Neural cell (in vitro differentiated cells): ENCODE measurements around the gene CGGBP1. TPM values are rescaled to one million over a fixed set of nuclear protein-coding genes. Genes with fewer than 3 reads are reported as not detected.

Source experiments
- H2AFZ ChIP-seq: fragments of 200-600, 300-800 bp; sonication (generic), shearing (Covaris generic); 2 replicates; pipeline ENCODE4 v1.6.0; 2014; ENCODE audit warnings: low read depth, mild to moderate bottlenecking, antibody characterized with exemption, low read length, moderate library complexity
- H3F3A ChIP-seq: fragments of 200-600 bp; shearing (Covaris generic); 2 replicates; pipeline ENCODE4 v1.6.1; 2016; ENCODE audit warnings: mild to moderate bottlenecking, moderate library complexity, mixed read lengths, antibody characterized with exemption, low read length; ENCODE audit not compliant: insufficient read depth, poor library complexity, severe bottlenecking
- H3K27ac ChIP-seq: fragments of 200-600, 300-800 bp; sonication (generic), shearing (Covaris generic); 2 replicates; pipeline ENCODE4 v1.5.1; 2014; ENCODE audit warnings: mild to moderate bottlenecking, low read length, moderate library complexity
- H3K27me3 ChIP-seq: fragments of 300-800, 200-600 bp; sonication (generic), shearing (Covaris generic); 2 replicates; pipeline ENCODE4 v1.6.0; 2014; ENCODE audit warnings: mild to moderate bottlenecking, low read depth, low read length, moderate library complexity; ENCODE audit not compliant: insufficient read depth
- H3K36me3 ChIP-seq: fragments of 300-800, 200-600 bp; sonication (generic), shearing (Covaris generic); 2 replicates; pipeline ENCODE4 v1.5.1; 2014; ENCODE audit warnings: mild to moderate bottlenecking, antibody characterized with exemption, low read length, moderate library complexity; ENCODE audit not compliant: insufficient read depth
- H3K4me2 ChIP-seq: fragments of 300-800, 200-600 bp; sonication (generic), shearing (Covaris generic); 2 replicates; pipeline ENCODE4 v1.6.0; 2014; ENCODE audit warnings: mild to moderate bottlenecking, low read length
- H3K4me3 ChIP-seq: fragments of 300-800, 200-600 bp; sonication (generic), shearing (Covaris generic); 2 replicates; pipeline ENCODE4 v1.5.1; 2014; ENCODE audit warnings: mild to moderate bottlenecking, low read length, moderate library complexity
- H3K79me2 ChIP-seq: fragments of 200-600 bp; shearing (Covaris generic); replicated peaks from 2 replicates; pipeline ENCODE4 v1.6.0; 2014; ENCODE audit warnings: mild to moderate bottlenecking, low read length, moderate library complexity; ENCODE audit not compliant: insufficient read depth
- H3K9ac ChIP-seq: fragments of 300-800, 200-600 bp; sonication (generic), shearing (Covaris generic); 2 replicates; pipeline ENCODE4 v1.6.1; 2016; ENCODE audit warnings: mild to moderate bottlenecking, low read length, mixed read lengths
- H3K9me2 ChIP-seq: fragments of 200-600 bp; shearing (Covaris generic); 2 replicates; pipeline ENCODE4 v1.6.1; 2016; ENCODE audit warnings: mild to moderate bottlenecking, low read length, mixed read lengths; ENCODE audit not compliant: insufficient read depth
- H3K9me3 ChIP-seq: fragments of 200-600, 300-800 bp; sonication (generic), shearing (Covaris generic); 2 replicates; pipeline ENCODE4 v1.6.1; 2016; ENCODE audit warnings: mild to moderate bottlenecking, mixed run types, low read length, moderate library complexity, mixed read lengths
- H4K20me1 ChIP-seq: fragments of 200-600 bp; shearing (Covaris generic); 2 replicates; pipeline ENCODE4 v1.6.1; 2016; ENCODE audit warnings: mild to moderate bottlenecking, mixed run types; ENCODE audit not compliant: insufficient read depth
- EP300 ChIP-seq: fragments of 450-650 bp; conservative IDR thresholded peaks from 2 replicates; pipeline ENCODE4 v1.6.1; 2014; ENCODE audit warnings: antibody characterized with exemption, mild to moderate bottlenecking, moderate library complexity; ENCODE audit not compliant: poor library complexity, severe bottlenecking
- EZH2 ChIP-seq: fragments of 200-600, 300-800 bp; shearing (Covaris generic), sonication (generic); IDR thresholded peaks from 2 replicates; pipeline ENCODE4 v1.6.1; 2014; ENCODE audit warnings: antibody characterized with exemption, low read length, borderline replicate concordance, mild to moderate bottlenecking; ENCODE audit not compliant: insufficient read depth, poor library complexity, severe bottlenecking
- MXI1 ChIP-seq: fragments of 450-650 bp; conservative IDR thresholded peaks from 2 replicates; pipeline ENCODE4 v1.6.1; 2014; ENCODE audit warnings: antibody characterized with exemption, mild to moderate bottlenecking; ENCODE audit not compliant: poor library complexity, severe bottlenecking
- POLR2AphosphoS5 ChIP-seq: IDR thresholded peaks from 2 replicates; pipeline ENCODE4 v1.6.1; 2012
- RAD21 ChIP-seq: fragments of 450-650 bp; conservative IDR thresholded peaks from 2 replicates; pipeline ENCODE4 v1.6.1; 2014; ENCODE audit warnings: antibody characterized with exemption, mild to moderate bottlenecking, moderate library complexity
- SMC3 ChIP-seq: fragments of 450-650 bp; conservative IDR thresholded peaks from 2 replicates; pipeline ENCODE4 v1.6.1; 2014; ENCODE audit warnings: antibody characterized with exemption, mild to moderate bottlenecking, moderate library complexity; ENCODE audit not compliant: poor library complexity
- TAF1 ChIP-seq: IDR thresholded peaks from 2 replicates; pipeline ENCODE4 v1.6.1; 2012; ENCODE audit warnings: low read depth
- polyA plus RNA-seq: library from polyadenylated mRNA; depleted of rRNA; stranded (reverse); fragments of >200 nt; gene quantifications from 2 replicates; pipeline ENCODE4 v1.2.3, GENCODE V29; 2014
- TF ChIP-seq, protein P1 (sequence below): fragments of 450-650 bp; IDR thresholded peaks from 2 replicates; pipeline ENCODE4 v1.5.1; 2014; ENCODE audit warnings: antibody characterized with exemption, mild to moderate bottlenecking, moderate library complexity; ENCODE audit not compliant: poor library complexity, severe bottlenecking
- TF ChIP-seq, protein P2 (sequence below): IDR thresholded peaks from 2 replicates; pipeline ENCODE4 v1.6.1; 2012; ENCODE audit warnings: borderline replicate concordance

CGGBP1 gene
- polyA plus RNA-seq, 1 donor from 2014 or later: 139 TPM

DNA sequence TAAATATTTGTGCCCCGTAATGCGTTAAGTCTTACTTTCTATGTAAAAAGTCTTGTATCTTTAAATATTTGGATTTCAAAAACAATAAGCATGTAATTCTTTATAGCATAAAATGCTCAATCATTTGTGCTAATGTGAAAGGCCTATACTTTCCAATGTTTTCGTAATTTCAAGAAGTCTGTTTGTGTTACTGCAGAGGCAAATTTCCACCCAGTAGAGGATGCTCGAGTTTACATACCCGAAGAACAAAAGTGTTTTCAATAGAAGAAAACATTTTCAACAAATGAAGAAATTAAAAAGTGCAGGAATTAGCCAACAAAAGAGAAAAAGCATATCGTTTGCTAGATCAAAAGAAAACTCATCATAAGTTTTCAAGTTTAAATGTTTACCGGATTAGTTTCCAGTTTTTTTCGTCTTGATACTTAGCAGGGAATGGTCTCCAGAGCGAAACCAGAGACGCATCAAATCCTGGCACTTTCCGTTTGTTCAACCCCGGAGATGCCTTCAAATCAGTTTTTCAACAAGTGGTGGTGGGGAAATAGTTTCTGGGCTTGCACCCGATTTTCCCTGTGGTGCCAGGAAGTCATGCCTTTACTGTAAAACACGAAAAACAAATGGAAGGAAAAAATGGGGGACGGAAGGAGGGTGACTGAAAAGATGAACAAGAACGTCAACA is 1.0 kb downstream of the CGGBP1 start:
- H3K36me3 ChIP-seq: peaks cover 16% of the 10 kb centered on the region
- H3K9me2 ChIP-seq: no peaks in the 10 kb centered on the region
- no peaks in the 10 kb centered on the region for H3K27me3 ChIP-seq
- H3K9me3 ChIP-seq: no peaks in the 10 kb centered on the region
- peaks cover 54% of the 10 kb centered on the region for H3K79me2 ChIP-seq
- peaks cover 4% of the 10 kb centered on the region for H3F3A ChIP-seq
- H3K27ac ChIP-seq: peak overlapping the region; percentile 87
- peak overlapping the region; percentile 89 for H3K9ac ChIP-seq
- TF ChIP-seq POLR2AphosphoS5: no peak
- TF ChIP-seq, protein P1, sequence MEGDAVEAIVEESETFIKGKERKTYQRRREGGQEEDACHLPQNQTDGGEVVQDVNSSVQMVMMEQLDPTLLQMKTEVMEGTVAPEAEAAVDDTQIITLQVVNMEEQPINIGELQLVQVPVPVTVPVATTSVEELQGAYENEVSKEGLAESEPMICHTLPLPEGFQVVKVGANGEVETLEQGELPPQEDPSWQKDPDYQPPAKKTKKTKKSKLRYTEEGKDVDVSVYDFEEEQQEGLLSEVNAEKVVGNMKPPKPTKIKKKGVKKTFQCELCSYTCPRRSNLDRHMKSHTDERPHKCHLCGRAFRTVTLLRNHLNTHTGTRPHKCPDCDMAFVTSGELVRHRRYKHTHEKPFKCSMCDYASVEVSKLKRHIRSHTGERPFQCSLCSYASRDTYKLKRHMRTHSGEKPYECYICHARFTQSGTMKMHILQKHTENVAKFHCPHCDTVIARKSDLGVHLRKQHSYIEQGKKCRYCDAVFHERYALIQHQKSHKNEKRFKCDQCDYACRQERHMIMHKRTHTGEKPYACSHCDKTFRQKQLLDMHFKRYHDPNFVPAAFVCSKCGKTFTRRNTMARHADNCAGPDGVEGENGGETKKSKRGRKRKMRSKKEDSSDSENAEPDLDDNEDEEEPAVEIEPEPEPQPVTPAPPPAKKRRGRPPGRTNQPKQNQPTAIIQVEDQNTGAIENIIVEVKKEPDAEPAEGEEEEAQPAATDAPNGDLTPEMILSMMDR: peak; percentile 20
- peak overlapping the region; percentile 84 for H2AFZ ChIP-seq
- H3K4me2 ChIP-seq: peak overlapping the region; percentile 93
- no peaks in the 10 kb centered on the region for H4K20me1 ChIP-seq
- H3K4me3 ChIP-seq: peak overlapping the region; percentile 83

DNA sequence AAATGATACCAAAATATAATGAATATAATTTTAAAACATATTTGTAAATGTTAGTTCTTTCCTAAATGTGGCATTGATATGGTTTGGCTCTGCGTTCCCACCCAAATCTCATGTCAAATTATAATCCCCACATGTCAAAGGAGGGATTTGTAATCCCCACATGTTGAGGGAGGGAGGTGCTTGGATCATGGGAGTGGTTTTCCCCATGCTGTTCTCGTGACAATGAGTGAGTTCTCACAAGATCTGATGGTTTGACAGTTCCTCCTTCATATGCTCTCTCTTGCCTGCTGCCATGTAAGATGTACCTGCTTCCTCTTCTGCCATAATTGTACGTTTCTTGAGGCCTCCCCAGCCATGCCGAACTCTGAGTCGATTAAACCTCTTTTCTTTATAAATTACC is 12.0 kb downstream of the CGGBP1 start:
- Histone ChIP-seq H4K20me1 (no peaks in the 10 kb centered on the region), H3K4me3 (no peak overlapping the region), H3K9ac (no peak overlapping the region), H3K9me2 (no peaks in the 10 kb centered on the region), H3F3A (no peaks in the 10 kb centered on the region), H3K9me3 (no peaks in the 10 kb centered on the region), H3K27me3 (no peaks in the 10 kb centered on the region), H2AFZ (no peak overlapping the region), H3K27ac (no peak overlapping the region), H3K79me2 (no peaks in the 10 kb centered on the region), H3K36me3 (no peaks in the 10 kb centered on the region), H3K4me2 (no peak overlapping the region)
- TF ChIP-seq, protein P1: no peak
- TF ChIP-seq, protein P2, sequence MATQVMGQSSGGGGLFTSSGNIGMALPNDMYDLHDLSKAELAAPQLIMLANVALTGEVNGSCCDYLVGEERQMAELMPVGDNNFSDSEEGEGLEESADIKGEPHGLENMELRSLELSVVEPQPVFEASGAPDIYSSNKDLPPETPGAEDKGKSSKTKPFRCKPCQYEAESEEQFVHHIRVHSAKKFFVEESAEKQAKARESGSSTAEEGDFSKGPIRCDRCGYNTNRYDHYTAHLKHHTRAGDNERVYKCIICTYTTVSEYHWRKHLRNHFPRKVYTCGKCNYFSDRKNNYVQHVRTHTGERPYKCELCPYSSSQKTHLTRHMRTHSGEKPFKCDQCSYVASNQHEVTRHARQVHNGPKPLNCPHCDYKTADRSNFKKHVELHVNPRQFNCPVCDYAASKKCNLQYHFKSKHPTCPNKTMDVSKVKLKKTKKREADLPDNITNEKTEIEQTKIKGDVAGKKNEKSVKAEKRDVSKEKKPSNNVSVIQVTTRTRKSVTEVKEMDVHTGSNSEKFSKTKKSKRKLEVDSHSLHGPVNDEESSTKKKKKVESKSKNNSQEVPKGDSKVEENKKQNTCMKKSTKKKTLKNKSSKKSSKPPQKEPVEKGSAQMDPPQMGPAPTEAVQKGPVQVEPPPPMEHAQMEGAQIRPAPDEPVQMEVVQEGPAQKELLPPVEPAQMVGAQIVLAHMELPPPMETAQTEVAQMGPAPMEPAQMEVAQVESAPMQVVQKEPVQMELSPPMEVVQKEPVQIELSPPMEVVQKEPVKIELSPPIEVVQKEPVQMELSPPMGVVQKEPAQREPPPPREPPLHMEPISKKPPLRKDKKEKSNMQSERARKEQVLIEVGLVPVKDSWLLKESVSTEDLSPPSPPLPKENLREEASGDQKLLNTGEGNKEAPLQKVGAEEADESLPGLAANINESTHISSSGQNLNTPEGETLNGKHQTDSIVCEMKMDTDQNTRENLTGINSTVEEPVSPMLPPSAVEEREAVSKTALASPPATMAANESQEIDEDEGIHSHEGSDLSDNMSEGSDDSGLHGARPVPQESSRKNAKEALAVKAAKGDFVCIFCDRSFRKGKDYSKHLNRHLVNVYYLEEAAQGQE: no peak
- TF ChIP-seq RAD21 (no peak), EZH2 (no peak), SMC3 (no peak), POLR2AphosphoS5 (no peak), MXI1 (no peak), EP300 (no peak), TAF1 (no peak)
